GM20000 (cell line): Measurements from ENCODE around the gene JADE2.
A peak's percentile ranks its signal among the peaks of the same experiment; 100 is the strongest.
"Not testable (repeated sequence)": the region's sequence is repeated elsewhere in the genome, so short reads cannot be mapped to it uniquely, and the experiment has no call there.

ENCODE experiments used
- DNase-seq: peaks from one replicate; pipeline ENCODE4 v3.0.0; 2012; ENCODE audit warnings: low spot score
- CTCF ChIP-seq: IDR thresholded peaks from 2 replicates; pipeline ENCODE4 v1.5.1; 2012; ENCODE audit warnings: mild to moderate bottlenecking, control low read depth; ENCODE audit errors: extremely low read depth, missing control alignments

The JADE2 gene

GRCh38 chr5:134586866-134587524 lies 61.5 kb downstream of the JADE2 start:
- peak; percentile 78 for DNase-seq
- TF ChIP-seq CTCF: peak; percentile 98

GRCh38 chr5:134590992-134591659 lies 65.7 kb downstream of the JADE2 start:
- peak; percentile 13 for DNase-seq
- no peak for TF ChIP-seq CTCF

GRCh38 chr5:134592141-134592746 lies 66.8 kb downstream of the JADE2 start:
- no peak for DNase-seq

GRCh38 chr5:134594336-134594735 lies 68.9 kb downstream of the JADE2 start:
- no peak for TF ChIP-seq CTCF
- DNase-seq: no peak

More at GRCh38 chr5:134592141-134592746, 66.8 kb downstream of the JADE2 start:
- no peak for TF ChIP-seq CTCF

- DNase-seq: no peak
- no peak for TF ChIP-seq CTCF
Observed at GRCh38 chr5:134594797-134595457, 69.5 kb downstream of the JADE2 start.

GRCh38 chr5:134595458-134595838 lies 70.0 kb downstream of the JADE2 start:
- no peak for DNase-seq
- no peak for TF ChIP-seq CTCF

GRCh38 chr5:134599820-134600219 lies 74.3 kb downstream of the JADE2 start:
- DNase-seq: not testable (repeated sequence)
